ENCODE data around the gene ATP9A. TPM values are rescaled to one million over a fixed set of nuclear protein-coding genes. Genes with fewer than 3 reads are reported as not detected.

The ATP9A gene
- polyA plus RNA-seq, 1 donor (not counting 4 experiments of a cell fraction or from before 2014, with no cell fraction given) = 5.8 TPM

DNA sequence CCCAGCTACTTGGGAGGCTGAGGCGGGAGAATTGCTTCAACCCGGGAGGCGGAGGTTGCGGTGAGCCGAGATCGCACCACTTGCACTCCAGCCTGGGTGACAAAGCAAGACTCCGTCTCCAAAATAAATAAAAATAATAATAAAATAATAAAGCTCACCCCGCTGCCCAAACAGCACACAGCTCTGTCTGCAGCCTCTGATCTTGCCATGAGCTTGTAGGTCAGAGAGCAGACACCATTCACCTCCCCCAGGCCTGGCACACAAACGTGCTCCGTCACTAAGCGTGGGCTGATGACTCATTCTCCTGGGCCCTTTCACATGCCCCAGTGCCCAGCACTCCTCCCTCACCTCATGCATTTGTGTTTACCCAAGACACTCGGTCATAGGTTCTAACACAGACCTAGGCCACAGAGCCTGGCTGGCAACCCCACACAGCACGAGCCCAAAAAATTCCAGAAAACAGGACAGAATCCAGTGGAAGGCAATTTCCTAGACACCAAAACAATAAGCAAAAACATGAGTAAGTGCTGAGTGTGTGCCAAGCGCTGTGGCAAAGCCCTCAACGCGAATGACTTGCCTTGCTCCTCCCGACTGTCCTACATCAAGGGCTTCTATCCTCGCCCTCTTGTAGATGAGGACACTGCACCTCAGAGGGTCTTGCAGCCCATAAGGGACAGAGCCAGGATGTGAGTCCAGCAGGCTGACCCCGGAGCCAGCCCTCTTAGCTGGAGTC, 18.0 kb downstream of the ATP9A start:
- peak; percentile 71 for DNase-seq (ENCODE audit: low read depth, low spot score)
- dilution Hi-C loops (cut with MboI; ENCODE audit: extremely low pct_ligation_motif_present, low sequenced_read_pairs) = no loop called here
- peak; percentile 49 for FAIRE-seq
- Histone ChIP-seq H3K4me1 (ENCODE audit: control insufficient read depth, extremely low read depth, insufficient read depth, low read length) (peaks cover 26% of the 10 kb centered on the region), H3K9me3 (ENCODE audit: control insufficient read depth, low read depth, low read length) (no peaks in the 10 kb centered on the region), H2AFZ (ENCODE audit: control insufficient read depth, low read length) (peak overlapping the region; percentile 37), H3K9me1 (ENCODE audit: control insufficient read depth, extremely low read depth, insufficient read depth, low read length) (no peaks in the 10 kb centered on the region), H3K4me2 (ENCODE audit: control insufficient read depth, extremely low read depth, insufficient read depth, low read depth, low read length) (peak overlapping the region; percentile 27), H3K79me2 (ENCODE audit: control insufficient read depth, insufficient read depth, low read length) (no peaks in the 10 kb centered on the region), H4K20me1 (ENCODE audit: control insufficient read depth, extremely low read depth, insufficient read depth, low read length) (no peaks in the 10 kb centered on the region), H3K27ac (ENCODE audit: control insufficient read depth, insufficient read depth, low read length) (peak overlapping the region; percentile 74), H3K4me3 (ENCODE audit: control insufficient read depth in 2 of 3, extremely low read depth in 1 of 3, insufficient read depth in 2 of 3, low read depth in 1 of 3, low read length in 3 of 3) (peak overlapping the region in 1 of 3 experiments; percentile 14), H3K27me3 (ENCODE audit: control insufficient read depth, extremely low read depth, insufficient read depth, low read length) (no peaks in the 10 kb centered on the region), H3K9ac (ENCODE audit: control insufficient read depth, extremely low read depth, insufficient read depth, low read length) (peak overlapping the region; percentile 55), H3K36me3 (ENCODE audit: control insufficient read depth in 2 of 2, extremely low read depth in 1 of 2, insufficient read depth in 2 of 2, low read length in 2 of 2) (no peaks in the 10 kb centered on the region)
- TF ChIP-seq EZH2 (IDR thresholded peaks at IDR 0.05; ENCODE audit: low read length) = no peak
- TF ChIP-seq, protein P1, sequence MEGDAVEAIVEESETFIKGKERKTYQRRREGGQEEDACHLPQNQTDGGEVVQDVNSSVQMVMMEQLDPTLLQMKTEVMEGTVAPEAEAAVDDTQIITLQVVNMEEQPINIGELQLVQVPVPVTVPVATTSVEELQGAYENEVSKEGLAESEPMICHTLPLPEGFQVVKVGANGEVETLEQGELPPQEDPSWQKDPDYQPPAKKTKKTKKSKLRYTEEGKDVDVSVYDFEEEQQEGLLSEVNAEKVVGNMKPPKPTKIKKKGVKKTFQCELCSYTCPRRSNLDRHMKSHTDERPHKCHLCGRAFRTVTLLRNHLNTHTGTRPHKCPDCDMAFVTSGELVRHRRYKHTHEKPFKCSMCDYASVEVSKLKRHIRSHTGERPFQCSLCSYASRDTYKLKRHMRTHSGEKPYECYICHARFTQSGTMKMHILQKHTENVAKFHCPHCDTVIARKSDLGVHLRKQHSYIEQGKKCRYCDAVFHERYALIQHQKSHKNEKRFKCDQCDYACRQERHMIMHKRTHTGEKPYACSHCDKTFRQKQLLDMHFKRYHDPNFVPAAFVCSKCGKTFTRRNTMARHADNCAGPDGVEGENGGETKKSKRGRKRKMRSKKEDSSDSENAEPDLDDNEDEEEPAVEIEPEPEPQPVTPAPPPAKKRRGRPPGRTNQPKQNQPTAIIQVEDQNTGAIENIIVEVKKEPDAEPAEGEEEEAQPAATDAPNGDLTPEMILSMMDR (optimal IDR thresholded peaks at IDR 0.05 in 1 of 3, IDR thresholded peaks at IDR 0.05 in 1 of 3, conservative IDR thresholded peaks at IDR 0.05 in 1 of 3; ENCODE audit: extremely low read depth in 1 of 3, insufficient read depth in 2 of 3, low read length in 3 of 3) = no peak

DNA sequence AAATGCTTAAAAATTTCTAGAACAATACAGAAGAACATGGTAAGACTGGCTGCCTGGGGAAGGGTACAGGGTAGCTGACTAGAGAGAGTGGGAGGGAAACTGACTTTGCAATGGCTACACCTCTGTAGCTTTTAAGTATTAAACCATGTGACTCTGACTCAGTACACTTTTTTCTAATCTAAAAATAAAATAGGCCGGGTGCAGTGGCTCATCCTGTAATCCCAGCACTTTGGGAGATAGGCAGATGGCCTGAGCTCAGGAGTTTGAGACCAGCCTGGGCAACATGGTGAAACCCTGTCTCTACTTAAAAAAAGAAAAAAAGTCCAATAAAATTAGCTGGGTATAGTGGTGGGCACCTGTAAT, 18.5 kb downstream of the ATP9A start:
- dilution Hi-C loops (cut with MboI; ENCODE audit: extremely low pct_ligation_motif_present, low sequenced_read_pairs) = no loop called here
- H3K27me3 ChIP-seq (ENCODE audit: control insufficient read depth, extremely low read depth, insufficient read depth, low read length) = no peaks in the 10 kb centered on the region
- TF ChIP-seq, protein P1 (optimal IDR thresholded peaks at IDR 0.05 in 1 of 3, IDR thresholded peaks at IDR 0.05 in 1 of 3, conservative IDR thresholded peaks at IDR 0.05 in 1 of 3; ENCODE audit: extremely low read depth in 1 of 3, insufficient read depth in 2 of 3, low read length in 3 of 3) = no peak
- TF ChIP-seq EZH2 (IDR thresholded peaks at IDR 0.05; ENCODE audit: low read length) = no peak
- peak; percentile 15 for DNase-seq (ENCODE audit: low read depth, low spot score)
- no peaks in the 10 kb centered on the region for H3K9me3 ChIP-seq (ENCODE audit: control insufficient read depth, low read depth, low read length)
- H2AFZ ChIP-seq (ENCODE audit: control insufficient read depth, low read length) = no peak overlapping the region
- H3K79me2 ChIP-seq (ENCODE audit: control insufficient read depth, insufficient read depth, low read length) = no peaks in the 10 kb centered on the region
- H3K27ac ChIP-seq (ENCODE audit: control insufficient read depth, insufficient read depth, low read length) = no peak overlapping the region
- H3K36me3 ChIP-seq (ENCODE audit: control insufficient read depth in 2 of 2, extremely low read depth in 1 of 2, insufficient read depth in 2 of 2, low read length in 2 of 2) = no peaks in the 10 kb centered on the region
- FAIRE-seq = no peak
- H3K4me3 ChIP-seq (ENCODE audit: control insufficient read depth in 2 of 3, extremely low read depth in 1 of 3, insufficient read depth in 2 of 3, low read depth in 1 of 3, low read length in 3 of 3) = no peak overlapping the region
- H3K9me1 ChIP-seq (ENCODE audit: control insufficient read depth, extremely low read depth, insufficient read depth, low read length) = no peaks in the 10 kb centered on the region
- H4K20me1 ChIP-seq (ENCODE audit: control insufficient read depth, extremely low read depth, insufficient read depth, low read length) = no peaks in the 10 kb centered on the region
- no peak overlapping the region for H3K4me2 ChIP-seq (ENCODE audit: control insufficient read depth, extremely low read depth, insufficient read depth, low read depth, low read length)
- H3K9ac ChIP-seq (ENCODE audit: control insufficient read depth, extremely low read depth, insufficient read depth, low read length) = no peak overlapping the region
- peaks cover 26% of the 10 kb centered on the region for H3K4me1 ChIP-seq (ENCODE audit: control insufficient read depth, extremely low read depth, insufficient read depth, low read length)
